ENCODE data around the gene RFFL. TPM values are rescaled to one million over a fixed set of nuclear protein-coding genes. Genes with fewer than 3 reads are reported as not detected.

RFFL gene
- total and polyA plus RNA-seq, 8 donors = 19.6 to 42.0 (median 22.2) TPM

DNA sequence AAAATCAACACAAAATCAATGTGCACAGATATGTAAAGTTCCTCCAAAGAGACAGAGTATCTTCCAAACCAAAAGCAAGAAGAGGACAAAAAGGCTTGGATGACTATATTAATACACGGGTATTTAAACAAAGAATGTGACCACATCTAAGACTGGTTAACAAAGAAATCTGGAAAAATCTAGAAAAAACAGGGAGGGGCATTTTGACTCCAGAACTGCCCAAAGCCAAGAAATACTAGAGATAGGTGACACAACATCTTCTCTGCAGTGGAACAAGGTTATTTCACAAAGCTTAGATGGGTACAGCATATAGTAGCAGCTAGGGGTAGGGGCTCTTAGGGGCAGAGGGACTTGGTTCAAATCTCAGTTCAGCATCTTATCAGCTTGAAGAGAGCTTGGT, 10.3 kb downstream of the RFFL start:
- ATAC-seq (no peak), DNase-seq (no peak)
- Histone ChIP-seq H3K27me3 (no peaks in the 10 kb centered on the region), H3K36me3 (no peaks in the 10 kb centered on the region), H3K9me3 (no peaks in the 10 kb centered on the region), H3K4me1 (peaks cover 20 to 31% of the 10 kb centered on the region in 2 donors), H3K27ac (peak overlapping the region in 1 of 2 donors; percentile 89), H3K4me3 (no peak overlapping the region)
- TF ChIP-seq, protein P1, sequence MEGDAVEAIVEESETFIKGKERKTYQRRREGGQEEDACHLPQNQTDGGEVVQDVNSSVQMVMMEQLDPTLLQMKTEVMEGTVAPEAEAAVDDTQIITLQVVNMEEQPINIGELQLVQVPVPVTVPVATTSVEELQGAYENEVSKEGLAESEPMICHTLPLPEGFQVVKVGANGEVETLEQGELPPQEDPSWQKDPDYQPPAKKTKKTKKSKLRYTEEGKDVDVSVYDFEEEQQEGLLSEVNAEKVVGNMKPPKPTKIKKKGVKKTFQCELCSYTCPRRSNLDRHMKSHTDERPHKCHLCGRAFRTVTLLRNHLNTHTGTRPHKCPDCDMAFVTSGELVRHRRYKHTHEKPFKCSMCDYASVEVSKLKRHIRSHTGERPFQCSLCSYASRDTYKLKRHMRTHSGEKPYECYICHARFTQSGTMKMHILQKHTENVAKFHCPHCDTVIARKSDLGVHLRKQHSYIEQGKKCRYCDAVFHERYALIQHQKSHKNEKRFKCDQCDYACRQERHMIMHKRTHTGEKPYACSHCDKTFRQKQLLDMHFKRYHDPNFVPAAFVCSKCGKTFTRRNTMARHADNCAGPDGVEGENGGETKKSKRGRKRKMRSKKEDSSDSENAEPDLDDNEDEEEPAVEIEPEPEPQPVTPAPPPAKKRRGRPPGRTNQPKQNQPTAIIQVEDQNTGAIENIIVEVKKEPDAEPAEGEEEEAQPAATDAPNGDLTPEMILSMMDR (IDR thresholded peaks at IDR 0.05) = no peak
- intact Hi-C loops (cut with DNase I) = no loop called here

DNA sequence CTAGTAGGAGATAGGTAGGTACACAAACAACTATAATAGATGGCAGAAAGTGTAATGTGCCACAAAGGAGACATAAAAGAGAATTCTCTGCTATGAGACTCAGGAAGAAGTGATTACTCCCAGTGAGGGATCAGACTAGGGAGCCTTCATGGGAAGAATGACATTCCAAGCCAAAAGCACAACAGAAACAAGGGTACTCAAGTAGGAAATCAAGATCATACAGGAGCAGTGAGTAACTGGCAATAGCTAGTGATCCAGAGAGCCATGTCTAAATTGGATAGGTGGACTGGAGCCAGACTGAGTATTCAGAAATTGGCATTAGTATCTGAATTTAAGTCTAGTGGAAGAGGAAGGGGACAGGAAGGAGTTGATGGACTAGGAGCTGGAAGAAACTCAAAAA, 10.7 kb downstream of the RFFL start:
- H3K36me3 ChIP-seq = no peaks in the 10 kb centered on the region
- ATAC-seq (no peak), DNase-seq (no peak)
- no peaks in the 10 kb centered on the region for H3K27me3 ChIP-seq
- no peak overlapping the region for H3K4me3 ChIP-seq
- peak overlapping the region in 1 of 2 donors; percentile 89 for H3K27ac ChIP-seq
- TF ChIP-seq, protein P1 (IDR thresholded peaks at IDR 0.05) = no peak
- intact Hi-C loops (cut with DNase I) = no loop called here
- peaks cover 20 to 31% of the 10 kb centered on the region in 2 donors for H3K4me1 ChIP-seq
- no peaks in the 10 kb centered on the region for H3K9me3 ChIP-seq

DNA sequence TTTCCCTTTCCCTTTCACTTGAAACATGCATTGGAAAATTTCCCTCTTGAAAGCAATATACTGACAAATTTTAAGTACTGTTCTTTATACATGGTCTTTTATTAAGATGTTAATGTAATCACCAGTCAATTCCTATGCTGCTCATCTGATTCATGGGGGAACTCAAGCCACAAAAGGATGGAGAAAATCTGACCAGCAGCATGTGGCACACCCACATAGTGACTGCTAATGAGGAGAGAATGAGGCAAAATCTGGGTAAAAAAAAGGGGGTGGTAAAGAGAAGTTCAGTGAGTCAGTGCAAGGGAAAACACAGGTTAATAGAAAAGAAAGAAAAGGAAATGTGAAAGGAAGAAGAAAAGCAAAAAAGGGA, 11.3 kb downstream of the RFFL start:
- peak overlapping the region; percentile 65 to 89 for H3K27ac ChIP-seq
- ATAC-seq = peak; percentile 20
- no peaks in the 10 kb centered on the region for H3K27me3 ChIP-seq
- H3K9me3 ChIP-seq = no peaks in the 10 kb centered on the region
- H3K36me3 ChIP-seq = no peaks in the 10 kb centered on the region
- intact Hi-C loops (cut with DNase I) = no loop called here
- TF ChIP-seq, protein P1 (IDR thresholded peaks at IDR 0.05) = no peak
- DNase-seq = no peak
- H3K4me3 ChIP-seq = no peak overlapping the region
- peaks cover 20 to 31% of the 10 kb centered on the region in 2 donors for H3K4me1 ChIP-seq

DNA sequence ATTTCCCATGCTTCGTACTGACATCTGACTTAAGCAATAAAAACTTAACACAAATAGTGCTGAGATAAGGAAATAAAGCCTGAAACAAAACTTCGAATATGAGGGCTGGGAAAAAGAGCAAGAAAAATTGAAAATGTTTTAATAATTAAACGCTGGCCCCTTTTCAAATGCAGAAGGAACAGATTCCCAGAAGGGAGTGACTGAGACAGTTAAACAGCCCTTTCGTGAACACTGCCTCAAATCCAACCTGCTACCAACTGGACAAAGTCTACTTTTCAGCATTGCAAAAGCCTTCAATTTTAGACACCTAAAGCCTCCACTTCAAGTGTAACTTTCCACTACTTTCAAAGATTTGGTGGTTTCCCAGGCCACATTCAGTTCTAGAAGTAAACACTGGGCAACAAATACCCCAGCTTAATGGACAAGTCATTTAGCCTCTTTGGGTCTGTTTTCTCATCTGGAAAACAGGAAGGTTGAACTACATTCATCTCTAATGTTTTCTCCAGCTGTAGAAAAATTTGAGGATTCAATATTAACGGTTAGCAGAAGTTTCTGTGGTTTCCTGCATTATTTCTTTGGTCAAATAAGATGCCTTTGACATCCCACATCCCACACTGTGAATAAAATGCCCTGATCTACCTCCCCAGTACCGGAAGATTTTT, 11.8 kb downstream of the RFFL start:
- peaks cover 20 to 34% of the 10 kb centered on the region in 2 donors for H3K4me1 ChIP-seq
- DNase-seq = no peak
- intact Hi-C loops (cut with DNase I) = no loop called here
- H3K27me3 ChIP-seq = no peaks in the 10 kb centered on the region
- ATAC-seq = peak; percentile 47
- no peaks in the 10 kb centered on the region for H3K9me3 ChIP-seq
- H3K36me3 ChIP-seq = no peaks in the 10 kb centered on the region
- H3K4me3 ChIP-seq = no peak overlapping the region
- TF ChIP-seq, protein P1 (IDR thresholded peaks at IDR 0.05) = no peak
- H3K27ac ChIP-seq = peak overlapping the region; percentile 65 to 89

DNA sequence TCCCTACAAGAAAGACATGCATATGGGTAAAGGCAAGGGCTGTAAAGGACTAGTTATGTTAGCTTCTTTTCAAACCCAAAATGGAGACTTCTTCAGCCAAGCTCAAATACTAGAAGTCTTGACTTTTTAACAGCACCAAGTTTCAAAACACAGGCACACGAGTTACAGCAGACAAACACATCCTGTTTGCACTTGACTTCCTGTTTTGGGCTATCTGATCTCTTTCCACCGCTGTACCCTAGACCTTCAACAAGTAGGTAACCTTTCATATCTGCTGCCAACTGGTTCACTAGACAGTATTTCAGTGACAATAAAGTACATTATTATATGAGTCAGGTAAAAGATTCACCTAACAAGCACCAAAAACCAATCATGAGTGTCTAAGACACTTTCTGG, 12.3 kb downstream of the RFFL start:
- Histone ChIP-seq H3K4me3 (no peak overlapping the region), H3K36me3 (no peaks in the 10 kb centered on the region), H3K27me3 (no peaks in the 10 kb centered on the region), H3K27ac (peak overlapping the region; percentile 65 to 89), H3K4me1 (peaks cover 20 to 39% of the 10 kb centered on the region in 2 donors), H3K9me3 (no peaks in the 10 kb centered on the region)
- TF ChIP-seq, protein P1 (IDR thresholded peaks at IDR 0.05) = no peak
- no peak for DNase-seq
- ATAC-seq = peak; percentile 73
- intact Hi-C loops (cut with DNase I) = no loop called here
